GM21360 (cell line): ENCODE results near the gene C2CD5.
"Not testable (repeated sequence)": the region's sequence is repeated elsewhere in the genome, so short reads cannot be mapped to it uniquely, and the experiment has no call there.

Source experiments
- ATAC-seq: cut with Tn5 transposase; IDR thresholded peaks from one replicate; pipeline ENCODE4 v1.9.1; 2021; ENCODE audit warnings: mild to moderate bottlenecking, moderate library complexity; ENCODE audit not compliant: unreplicated experiment

Gene C2CD5

GRCh38 chr12:22544038-22544979 lies at the start of gene C2CD5:
C2CD5 (minus strand) TSS chr12:22544542; CDS start chr12:22544150, 392 bp downstream.
- peak; percentile 88 for ATAC-seq

- no peak for ATAC-seq
These were observed 49.5 kb upstream of the C2CD5 start for GRCh38 chr12:22593864-22594263.

DNA sequence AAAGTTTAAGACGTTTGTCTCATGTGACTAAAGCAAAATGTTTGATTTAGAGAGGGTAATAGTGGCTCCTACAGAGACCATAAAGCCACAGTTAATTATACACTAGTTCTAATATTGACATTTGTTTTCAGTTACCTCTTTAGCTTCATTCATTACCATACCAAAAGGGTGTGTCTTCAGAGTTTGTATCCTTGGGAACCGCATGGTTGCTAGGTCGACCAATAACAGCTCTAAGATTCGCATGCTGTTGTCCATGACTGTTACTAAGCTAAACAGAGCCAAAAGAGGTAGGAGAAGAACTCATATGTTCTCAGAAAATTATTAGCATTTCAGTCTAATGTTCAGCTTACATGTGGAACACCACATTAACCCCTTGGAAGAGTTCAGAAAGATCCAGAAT lies 44.5 kb upstream of the C2CD5 start:
- no peak for ATAC-seq

- no peak for ATAC-seq
These were observed 34.0 kb upstream of the C2CD5 start for GRCh38 chr12:22578328-22578727.

- no peak for ATAC-seq
These were observed 33.3 kb upstream of the C2CD5 start for GRCh38 chr12:22577667-22578066.

DNA sequence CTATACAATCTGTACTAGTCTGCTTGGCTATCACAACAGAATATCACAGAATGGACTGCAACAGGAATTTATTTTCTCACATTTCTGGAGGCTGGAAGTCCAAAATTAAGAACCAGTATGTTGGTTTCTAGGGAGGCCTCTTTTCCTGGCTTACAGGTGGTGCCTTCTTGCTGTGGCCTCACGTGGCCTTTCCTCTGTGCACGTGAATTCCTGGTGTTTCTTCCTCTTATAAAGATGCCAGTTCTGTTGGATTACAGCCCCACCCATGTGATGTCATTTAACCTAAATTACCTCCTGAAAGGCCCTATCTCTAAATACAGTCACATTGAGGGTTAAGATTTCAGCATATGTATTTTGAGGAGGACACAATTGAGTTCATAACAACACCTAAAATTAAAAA lies 32.1 kb upstream of the C2CD5 start:
- no peak for ATAC-seq

DNA sequence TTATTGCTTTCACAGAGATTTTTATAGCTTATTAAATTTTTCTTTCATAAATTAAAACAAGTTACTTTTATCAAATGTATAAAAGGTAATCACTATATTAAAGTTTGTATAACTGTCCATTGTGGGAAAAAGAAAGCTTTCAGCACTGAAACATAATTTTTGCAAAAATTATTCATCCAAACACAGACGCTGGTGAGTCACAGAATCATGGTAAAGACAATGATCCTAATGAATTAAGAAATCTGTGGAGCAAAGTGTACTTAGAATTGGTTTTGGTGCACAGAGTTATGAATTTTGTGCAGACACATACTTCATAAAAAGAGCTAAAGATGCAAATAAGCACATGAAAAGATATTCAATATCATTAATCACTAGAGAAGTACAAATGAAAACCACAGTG lies 31.7 kb upstream of the C2CD5 start:
- no peak for ATAC-seq

- ATAC-seq: no peak
These were observed 30.6 kb upstream of the C2CD5 start for GRCh38 chr12:22574921-22575320.

- ATAC-seq: no peak
These were observed 28.8 kb upstream of the C2CD5 start for GRCh38 chr12:22573181-22573580.

DNA sequence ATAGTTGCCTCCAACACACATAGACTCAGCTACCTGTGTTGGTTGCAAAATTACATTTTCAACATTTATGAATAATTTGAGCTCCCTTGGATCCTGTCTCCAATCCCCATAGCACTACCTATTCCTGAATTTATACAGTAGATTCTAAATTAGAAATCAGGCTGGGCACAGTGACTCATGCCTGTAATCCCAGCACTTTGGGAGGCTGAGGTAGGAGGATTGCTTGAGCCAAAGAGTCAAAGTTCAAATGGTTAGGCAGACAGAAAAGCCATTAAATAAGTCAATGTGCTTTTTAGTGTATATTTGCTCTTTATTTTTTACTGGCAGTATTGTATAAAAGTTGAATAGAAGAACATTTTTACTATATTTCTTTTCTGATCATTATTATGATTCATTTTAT lies 24.9 kb upstream of the C2CD5 start:
- no peak for ATAC-seq

GRCh38 chr12:22562036-22563028 lies 18.0 kb upstream of the C2CD5 start:
- no peak for ATAC-seq

DNA sequence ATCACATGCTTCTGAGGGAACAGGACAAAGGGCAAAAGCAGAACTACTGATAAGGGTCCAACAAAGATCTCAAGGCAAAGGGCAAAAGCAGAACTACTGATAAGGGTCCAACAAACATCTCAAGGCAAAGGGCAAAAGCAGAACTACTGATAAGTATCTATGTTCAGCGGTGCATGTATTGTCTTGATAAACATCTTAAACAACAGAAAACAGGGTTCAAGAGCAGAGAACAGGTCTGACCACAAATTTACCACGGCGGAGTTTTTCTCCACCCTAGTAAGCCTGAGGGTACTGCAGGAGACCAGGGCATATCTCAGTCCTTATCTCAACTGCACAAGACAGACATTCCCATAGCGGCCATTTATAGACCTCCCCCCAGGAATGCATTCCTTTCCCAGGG lies 10.4 kb upstream of the C2CD5 start:
- not testable (repeated sequence) for ATAC-seq

GRCh38 chr12:22551624-22552023 lies 7.3 kb upstream of the C2CD5 start:
- no peak for ATAC-seq

DNA sequence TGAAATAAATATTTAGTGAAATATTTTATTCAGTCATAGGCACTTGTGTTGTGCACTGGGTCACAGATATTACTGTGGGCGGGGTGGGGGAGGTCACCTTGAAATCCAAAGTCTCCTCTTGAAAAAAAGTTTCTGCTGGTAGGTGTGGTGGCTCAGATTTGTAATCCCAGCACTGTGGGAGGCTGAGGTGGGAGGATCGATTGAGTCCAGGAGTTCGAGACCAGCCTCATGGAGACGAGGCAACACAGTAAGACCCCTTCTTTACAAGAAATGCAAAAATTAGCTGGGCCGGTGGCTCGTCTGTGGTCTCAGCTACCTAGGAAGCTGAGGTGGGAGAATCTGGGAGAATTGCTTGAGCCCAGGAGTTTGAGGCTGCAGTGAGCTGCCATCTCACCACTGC lies 913 bp upstream of the C2CD5 start:
- ATAC-seq: no peak

DNA sequence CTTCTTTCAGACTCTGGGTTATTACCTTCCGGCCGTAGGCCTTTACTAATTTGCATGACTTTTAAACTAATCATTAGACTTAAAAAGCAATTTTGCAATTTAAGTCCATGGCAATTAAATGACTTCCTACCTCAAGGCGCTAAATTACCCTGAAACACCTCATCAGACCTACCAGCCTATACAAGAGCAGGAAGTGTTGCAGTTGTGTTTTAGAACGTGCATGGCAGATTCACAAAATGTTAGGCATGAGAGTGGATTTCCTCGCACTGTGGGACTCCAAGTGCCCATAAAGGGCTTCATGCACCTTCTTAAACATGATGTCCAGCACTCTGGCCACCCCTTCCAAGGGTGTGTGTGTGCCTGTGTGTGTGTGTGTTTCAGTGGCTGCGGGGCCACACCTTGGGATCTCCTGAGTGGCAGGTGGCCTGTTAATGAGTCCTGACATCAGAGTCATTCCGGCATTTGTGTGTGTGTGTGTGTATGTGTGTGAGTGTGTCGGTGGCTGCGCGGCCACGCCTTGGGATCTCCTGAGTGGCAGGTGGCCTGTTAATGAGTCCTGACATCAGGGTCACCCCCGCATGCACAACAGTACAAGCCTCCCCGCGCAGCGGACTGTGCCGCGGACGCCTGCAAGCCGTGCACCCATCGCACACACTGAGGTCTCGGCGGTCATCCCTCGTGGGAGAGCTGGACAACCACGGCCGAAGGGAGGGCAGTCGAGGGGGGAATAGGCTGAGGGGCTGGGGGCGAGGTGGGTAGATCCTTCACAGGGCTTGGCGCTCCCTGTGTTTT lies 900 bp downstream of the C2CD5 start:
- ATAC-seq: peak; percentile 33

DNA sequence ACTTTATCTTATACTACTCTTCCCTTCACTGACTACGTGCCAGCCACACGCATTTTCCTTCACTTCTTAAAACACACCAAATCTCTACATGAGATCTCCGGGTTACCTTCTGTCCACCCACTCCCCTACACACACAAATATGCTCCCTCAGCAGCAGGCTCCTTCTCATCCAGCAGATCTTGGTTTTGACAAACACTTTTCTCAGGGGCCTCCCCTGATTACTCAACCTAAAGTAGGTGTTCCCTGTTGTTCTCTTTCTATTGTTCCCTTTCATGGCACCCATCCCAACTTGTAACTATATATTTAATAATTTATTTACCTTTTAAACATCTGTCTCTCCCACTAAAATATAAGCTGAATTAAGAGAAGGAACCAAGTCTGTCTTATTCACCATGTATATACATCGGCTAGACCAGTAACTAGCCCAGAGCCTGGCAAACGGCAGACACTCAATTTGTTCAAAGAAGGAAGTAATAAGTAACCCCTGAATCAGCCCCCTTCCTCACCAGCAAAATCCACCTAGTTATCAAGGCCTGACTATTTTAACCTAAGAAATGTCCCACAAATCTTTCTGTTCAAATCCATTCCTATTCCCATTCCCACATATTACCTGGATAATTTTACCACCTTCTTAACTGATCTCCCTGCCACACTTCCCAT lies 2.7 kb downstream of the C2CD5 start:
- ATAC-seq: no peak

GRCh38 chr12:22539055-22539454 lies 5.3 kb downstream of the C2CD5 start:
- no peak for ATAC-seq

- no peak for ATAC-seq
These were observed 6.0 kb downstream of the C2CD5 start for GRCh38 chr12:22538311-22538710.

DNA sequence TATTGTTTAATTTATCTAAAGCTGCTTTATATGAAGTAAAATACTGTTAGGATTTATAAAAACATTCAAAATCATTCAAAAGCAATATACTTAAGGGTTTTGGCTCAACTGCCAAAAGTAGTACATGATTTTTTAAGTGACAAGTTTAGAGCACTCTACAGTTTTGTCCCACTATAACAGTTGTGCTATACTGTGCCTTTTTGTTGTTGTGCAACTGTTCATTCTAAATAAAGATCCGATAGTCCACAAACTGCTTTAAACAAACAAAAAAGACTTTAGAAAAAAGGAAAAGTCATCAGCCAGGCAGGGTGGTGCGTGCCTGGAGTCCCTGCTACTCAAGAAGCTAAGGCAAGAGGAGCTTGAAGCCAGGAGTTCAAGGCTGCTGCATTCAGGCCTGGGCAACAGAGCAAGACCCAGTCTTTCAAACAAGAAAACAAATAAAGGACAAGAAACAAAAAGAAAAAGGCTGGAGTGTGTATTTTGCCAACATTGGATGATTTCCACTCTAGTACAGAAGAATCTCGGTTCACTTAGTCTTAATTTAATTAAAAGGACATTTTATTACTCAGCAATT lies 7.3 kb downstream of the C2CD5 start:
- ATAC-seq: no peak
